ENCODE data around the gene SLC38A7.

SLC38A7 gene

GRCh38 chr16:58727796-58728568 lies 43.4 kb upstream of the SLC38A7 start:
- in situ Hi-C loops (cut with HindIII; ENCODE audit: low sequenced_read_pairs) = no loop called here
- TF ChIP-seq, protein P1, sequence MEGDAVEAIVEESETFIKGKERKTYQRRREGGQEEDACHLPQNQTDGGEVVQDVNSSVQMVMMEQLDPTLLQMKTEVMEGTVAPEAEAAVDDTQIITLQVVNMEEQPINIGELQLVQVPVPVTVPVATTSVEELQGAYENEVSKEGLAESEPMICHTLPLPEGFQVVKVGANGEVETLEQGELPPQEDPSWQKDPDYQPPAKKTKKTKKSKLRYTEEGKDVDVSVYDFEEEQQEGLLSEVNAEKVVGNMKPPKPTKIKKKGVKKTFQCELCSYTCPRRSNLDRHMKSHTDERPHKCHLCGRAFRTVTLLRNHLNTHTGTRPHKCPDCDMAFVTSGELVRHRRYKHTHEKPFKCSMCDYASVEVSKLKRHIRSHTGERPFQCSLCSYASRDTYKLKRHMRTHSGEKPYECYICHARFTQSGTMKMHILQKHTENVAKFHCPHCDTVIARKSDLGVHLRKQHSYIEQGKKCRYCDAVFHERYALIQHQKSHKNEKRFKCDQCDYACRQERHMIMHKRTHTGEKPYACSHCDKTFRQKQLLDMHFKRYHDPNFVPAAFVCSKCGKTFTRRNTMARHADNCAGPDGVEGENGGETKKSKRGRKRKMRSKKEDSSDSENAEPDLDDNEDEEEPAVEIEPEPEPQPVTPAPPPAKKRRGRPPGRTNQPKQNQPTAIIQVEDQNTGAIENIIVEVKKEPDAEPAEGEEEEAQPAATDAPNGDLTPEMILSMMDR (IDR thresholded peaks at IDR 0.05; ENCODE audit: low read depth, low read length) = no peak
- no peak for DNase-seq (ENCODE audit: low read depth, low spot score)
- no peak overlapping the region for H3K4me3 ChIP-seq (ENCODE audit: low read depth, low read length)

- H3K4me3 ChIP-seq (ENCODE audit: low read depth, low read length) = no peak overlapping the region
- in situ Hi-C loops (cut with HindIII; ENCODE audit: low sequenced_read_pairs) = no loop called here
- DNase-seq (ENCODE audit: low read depth, low spot score) = no peak
- TF ChIP-seq, protein P1 (IDR thresholded peaks at IDR 0.05; ENCODE audit: low read depth, low read length) = no peak
Measured at GRCh38 chr16:58727028-58727781, 42.6 kb upstream of the SLC38A7 start.

DNA sequence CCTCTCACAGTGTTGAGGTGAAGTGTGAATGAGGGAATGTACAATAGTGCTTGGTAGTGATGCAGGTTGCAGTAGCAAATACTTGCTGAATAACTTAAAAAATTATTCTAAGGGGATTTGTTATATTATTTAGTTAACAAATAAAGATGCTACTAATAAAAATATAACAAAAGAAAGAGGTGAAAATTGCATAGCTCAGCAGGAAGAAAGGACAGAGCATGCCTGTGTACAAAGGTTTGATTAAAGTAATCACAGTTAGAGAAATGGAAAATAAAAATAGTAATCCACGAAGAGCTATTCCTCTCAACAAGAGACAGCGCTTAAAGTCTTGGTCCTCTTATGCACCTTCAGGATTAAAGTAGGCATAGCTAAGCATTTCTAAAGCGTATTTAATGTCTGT lies 38.5 kb upstream of the SLC38A7 start:
- no peak for DNase-seq (ENCODE audit: low read depth, low spot score)
- H3K4me3 ChIP-seq (ENCODE audit: low read depth, low read length) = no peak overlapping the region
- in situ Hi-C loops (cut with HindIII; ENCODE audit: low sequenced_read_pairs) = no loop called here
- TF ChIP-seq, protein P1 (IDR thresholded peaks at IDR 0.05; ENCODE audit: low read depth, low read length) = no peak

- no peak overlapping the region for H3K4me3 ChIP-seq (ENCODE audit: low read depth, low read length)
- in situ Hi-C loops (cut with HindIII; ENCODE audit: low sequenced_read_pairs) = no loop called here
- no peak for DNase-seq (ENCODE audit: low read depth, low spot score)
- TF ChIP-seq, protein P1 (IDR thresholded peaks at IDR 0.05; ENCODE audit: low read depth, low read length) = no peak
Measured at GRCh38 chr16:58717994-58718393, 33.4 kb upstream of the SLC38A7 start.

GRCh38 chr16:58716468-58716867 lies 31.9 kb upstream of the SLC38A7 start:
- in situ Hi-C loops (cut with HindIII; ENCODE audit: low sequenced_read_pairs) = no loop called here
- TF ChIP-seq, protein P1 (IDR thresholded peaks at IDR 0.05; ENCODE audit: low read depth, low read length) = no peak
- DNase-seq (ENCODE audit: low read depth, low spot score) = no peak
- H3K4me3 ChIP-seq (ENCODE audit: low read depth, low read length) = no peak overlapping the region

- no peak overlapping the region for H3K4me3 ChIP-seq (ENCODE audit: low read depth, low read length)
- no peak for DNase-seq (ENCODE audit: low read depth, low spot score)
- in situ Hi-C loops (cut with HindIII; ENCODE audit: low sequenced_read_pairs) = no loop called here
- TF ChIP-seq, protein P1 (IDR thresholded peaks at IDR 0.05; ENCODE audit: low read depth, low read length) = no peak
Measured at GRCh38 chr16:58713742-58714141, 29.2 kb upstream of the SLC38A7 start.
